Astrocyte of the spinal cord (primary cell): ENCODE data around the gene PRSS38.

Source experiments
- DNase-seq: peaks from one replicate; pipeline ENCODE4 v3.0.0; 2011; ENCODE audit warnings: low read depth, low spot score
- H3K4me3 ChIP-seq: 2 replicates; pipeline ENCODE4 v1.5.1; 2011; ENCODE audit warnings: low read depth, mild to moderate bottlenecking, low read length, moderate library complexity
- CTCF ChIP-seq: IDR thresholded peaks from 2 replicates; pipeline ENCODE4 v1.5.1; 2012; ENCODE audit warnings: low read depth, mild to moderate bottlenecking, low read length, inconsistent platforms
- in situ Hi-C: cut with HindIII; loops from 2 replicates; pipeline ENCODE4 v1.10.0; 2017; ENCODE audit warnings: low sequenced_read_pairs

The PRSS38 gene

GRCh38 chr1:227809026-227809425, 6.4 kb upstream of the PRSS38 start:
- DNase-seq, result no peak
- no peak for TF ChIP-seq CTCF
- H3K4me3 ChIP-seq, result no peak overlapping the region
- in situ Hi-C loops, result no loop called here

GRCh38 chr1:227813962-227814361, 1.5 kb upstream of the PRSS38 start:
- in situ Hi-C loops, result no loop called here
- no peak overlapping the region for H3K4me3 ChIP-seq
- no peak for TF ChIP-seq CTCF
- no peak for DNase-seq

GRCh38 chr1:227816750-227817446, 1.4 kb downstream of the PRSS38 start:
- in situ Hi-C loops, result no loop called here
- no peak for TF ChIP-seq CTCF
- DNase-seq, result no peak
- H3K4me3 ChIP-seq, result no peak overlapping the region

GRCh38 chr1:227823537-227823936, 8.1 kb downstream of the PRSS38 start:
- in situ Hi-C loops, result no loop called here
- no peak for DNase-seq
- H3K4me3 ChIP-seq, result no peak overlapping the region
- no peak for TF ChIP-seq CTCF

GRCh38 chr1:227824204-227824603, 8.7 kb downstream of the PRSS38 start:
- no peak for DNase-seq
- no peak overlapping the region for H3K4me3 ChIP-seq
- no peak for TF ChIP-seq CTCF
- in situ Hi-C loops, result no loop called here

- no peak overlapping the region for H3K4me3 ChIP-seq
- DNase-seq, result no peak
- in situ Hi-C loops, result no loop called here
- TF ChIP-seq CTCF, result no peak
Observed at GRCh38 chr1:227828786-227829185, 13.3 kb downstream of the PRSS38 start.
